Measurements from ENCODE around the gene CCDC183. TPM values are rescaled to one million over a fixed set of nuclear protein-coding genes. Genes with fewer than 3 reads are reported as not detected.

Gene CCDC183
- total and polyA plus RNA-seq, 4 experiments from 2014 or later, result 0.64 to 2.5 (median 1.6) TPM

- Mint-ChIP-seq H3K27ac (peak overlapping the region in 2 of 7 donors; percentile 68 to 91), H3K36me3 (peaks cover 0 to 4% of the 10 kb centered on the region in 2 donors), H3K4me3 (no peak overlapping the region), H3K9me3 (no peaks in the 10 kb centered on the region), H3K4me1 (peaks cover 8 to 50% (median 24%) of the 10 kb centered on the region in 4 donors), H3K27me3 (no peaks in the 10 kb centered on the region)
- H3K4me1 ChIP-seq (ENCODE audit: insufficient read depth, low read length), result peaks cover 28% of the 10 kb centered on the region
- intact Hi-C loops (cut with micrococcal nuclease), result no loop called here
- H3K27ac ChIP-seq (ENCODE audit: low read depth, low read length), result no peak overlapping the region
- DNase-seq, result no peak
- no peak overlapping the region for H3K4me3 ChIP-seq (ENCODE audit: low read length in 2 of 2)
- H3K27me3 ChIP-seq (ENCODE audit: insufficient read depth, low read length), result no peaks in the 10 kb centered on the region
- ChIA-PET POLR2A (ENCODE audit: partially characterized antibody) (interaction anchor here (1.6 kb wide), 1 partner anchor 155 kb away, joined by 7 read pairs; the partner anchor contains the start of gene FBXW5), CTCF (ENCODE audit: partially characterized antibody) (interaction anchor here (1.1 to 6.8 kb wide), 3 partner anchors 243 to 278 kb away, joined by 3 to 64 read pairs (median 6); no protein-coding TSS in a partner anchor)
- H3K9me3 ChIP-seq (ENCODE audit: control insufficient read depth in 1 of 2, low read length in 2 of 2), result no peaks in the 10 kb centered on the region
- peaks cover 14% of the 10 kb centered on the region for H3K36me3 ChIP-seq (ENCODE audit: insufficient read depth, low read length)
Observed at GRCh38 chr9:136789523-136789937, 6.6 kb upstream of the CCDC183 start.

GRCh38 chr9:136790640-136791515 lies 5.3 kb upstream of the CCDC183 start, which contains the start of gene TMEM141:
Gene TMEM141 (plus strand): TSS chr9:136791344. CDS start chr9:136791371, 27 bp downstream.
- no peaks in the 10 kb centered on the region for H3K9me3 Mint-ChIP-seq
- H3K4me3 ChIP-seq (ENCODE audit: low read length in 2 of 2), result peak within 1 kb of the TSS; percentile 61 to 86
- POLR2A ChIA-PET (ENCODE audit: partially characterized antibody), result interaction anchor here (0.6 to 4.4 kb wide), 19 partner anchors 9 to 450 kb away, joined by 3 to 38 read pairs (median 4); partner anchors contain the start of genes FBXW5, RABL6, RNF208 and TUBB4B

GRCh38 chr9:136791516-136792276 lies 4.4 kb upstream of the CCDC183 start:
- Histone ChIP-seq H3K27ac (ENCODE audit: low read depth, low read length) (peak overlapping the region; percentile 93), H3K36me3 (ENCODE audit: insufficient read depth, low read length) (peaks cover 14% of the 10 kb centered on the region), H3K27me3 (ENCODE audit: insufficient read depth, low read length) (no peaks in the 10 kb centered on the region), H3K4me1 (ENCODE audit: insufficient read depth, low read length) (peaks cover 31% of the 10 kb centered on the region), H3K9me3 (ENCODE audit: control insufficient read depth in 1 of 2, low read length in 2 of 2) (no peaks in the 10 kb centered on the region), H3K4me3 (ENCODE audit: low read length in 2 of 2) (peak overlapping the region; percentile 61 to 86)
- peaks cover 11 to 48% (median 28%) of the 10 kb centered on the region in 4 donors for H3K4me1 Mint-ChIP-seq
- H3K27ac Mint-ChIP-seq, result peak overlapping the region; percentile 91 to 98 (median 95)
- H3K27me3 Mint-ChIP-seq, result peaks cover 0 to 1% of the 10 kb centered on the region in 2 donors
- peak; percentile 73 to 85 (median 76) for DNase-seq
- H3K9me3 Mint-ChIP-seq, result no peaks in the 10 kb centered on the region
- POLR2A ChIA-PET (ENCODE audit: partially characterized antibody), result interaction anchor here (0.6 to 4.4 kb wide), 9 partner anchors 11 to 449 kb away, joined by 3 to 38 read pairs (median 6); partner anchors contain the start of genes RABL6, RNF208, TRAF2 and TUBB4B
- CTCF ChIA-PET (ENCODE audit: partially characterized antibody), result interaction anchor here (0.8 to 3.1 kb wide), 12 partner anchors 9 to 276 kb away, joined by 3 to 23 read pairs (median 4); partner anchors contain the start of gene AJM1
- intact Hi-C loops (cut with micrococcal nuclease), result loop anchor here (1.0 to 5.0 kb wide), 10 partner anchors 9 to 799 kb away; partner anchors contain the start of genes PAXX, PHPT1, RABL6 and SEC16A
- H3K4me3 Mint-ChIP-seq, result peak overlapping the region; percentile 81 to 88 (median 85)
- H3K36me3 Mint-ChIP-seq, result peaks cover 0 to 4% of the 10 kb centered on the region in 2 donors

More at GRCh38 chr9:136790640-136791515, 5.3 kb upstream of the CCDC183 start, which contains the start of gene TMEM141:
- Histone ChIP-seq H3K4me1 (ENCODE audit: insufficient read depth, low read length) (peaks cover 28% of the 10 kb centered on the region), H3K27me3 (ENCODE audit: insufficient read depth, low read length) (no peaks in the 10 kb centered on the region), H3K9me3 (ENCODE audit: control insufficient read depth in 1 of 2, low read length in 2 of 2) (no peaks in the 10 kb centered on the region), H3K27ac (ENCODE audit: low read depth, low read length) (peak within 1 kb of the TSS; percentile 93), H3K36me3 (ENCODE audit: insufficient read depth, low read length) (peaks cover 14% of the 10 kb centered on the region)
- peak; percentile 99 to 100 (median 99) for DNase-seq
- Mint-ChIP-seq H3K27ac (peak within 1 kb of the TSS; percentile 91 to 98 (median 95)), H3K36me3 (peaks cover 0 to 4% of the 10 kb centered on the region in 2 donors), H3K27me3 (no peaks in the 10 kb centered on the region), H3K4me3 (peak within 1 kb of the TSS; percentile 81 to 88 (median 85)), H3K4me1 (peaks cover 8 to 42% (median 24%) of the 10 kb centered on the region in 4 donors)
- intact Hi-C loops (cut with micrococcal nuclease), result loop anchor here (1.0 to 5.0 kb wide), 11 partner anchors 9 to 800 kb away; partner anchors contain the start of genes FBXW5, PAXX, PHPT1 and RABL6
- CTCF ChIA-PET (ENCODE audit: partially characterized antibody), result interaction anchor here (1.0 to 6.8 kb wide), 3 partner anchors 239 to 244 kb away, joined by 3 to 64 read pairs (median 3); no protein-coding TSS in a partner anchor

GRCh38 chr9:136792321-136793085 lies 3.6 kb upstream of the CCDC183 start:
- ChIA-PET CTCF (ENCODE audit: partially characterized antibody) (interaction anchor here (0.8 to 3.1 kb wide), 14 partner anchors 8 to 275 kb away, joined by 3 to 23 read pairs (median 5); partner anchors contain the start of genes AJM1 and NPDC1), POLR2A (ENCODE audit: partially characterized antibody) (interaction anchor here (0.6 to 4.4 kb wide), 4 partner anchors 14 to 448 kb away, joined by 3 to 38 read pairs (median 4); partner anchors contain the start of genes RABL6 and TRAF2)
- H3K27me3 ChIP-seq (ENCODE audit: insufficient read depth, low read length), result no peaks in the 10 kb centered on the region
- peak overlapping the region; percentile 93 for H3K27ac ChIP-seq (ENCODE audit: low read depth, low read length)
- Mint-ChIP-seq H3K27me3 (peaks cover 0 to 1% of the 10 kb centered on the region in 2 donors), H3K27ac (peak overlapping the region in 6 of 7 donors; percentile 42 to 98 (median 93)), H3K4me3 (peak overlapping the region in 7 of 8 donors; percentile 54 to 88 (median 85)), H3K36me3 (peaks cover 0 to 4% of the 10 kb centered on the region in 2 donors), H3K9me3 (no peaks in the 10 kb centered on the region), H3K4me1 (peaks cover 10 to 45% (median 29%) of the 10 kb centered on the region in 4 donors)
- peak overlapping the region in 1 of 2 donors; percentile 86 for H3K4me3 ChIP-seq (ENCODE audit: low read length in 2 of 2)
- peaks cover 31% of the 10 kb centered on the region for H3K4me1 ChIP-seq (ENCODE audit: insufficient read depth, low read length)
- no peaks in the 10 kb centered on the region for H3K9me3 ChIP-seq (ENCODE audit: control insufficient read depth in 1 of 2, low read length in 2 of 2)
- DNase-seq, result no peak
- intact Hi-C loops (cut with micrococcal nuclease), result loop anchor here (5.0 kb wide), 1 partner anchor 95 kb away; the partner anchor contains the start of gene TRAF2
- H3K36me3 ChIP-seq (ENCODE audit: insufficient read depth, low read length), result peaks cover 14% of the 10 kb centered on the region

- intact Hi-C loops (cut with micrococcal nuclease), result loop anchor here (5.0 kb wide), 1 partner anchor 94 kb away; the partner anchor contains the start of gene TRAF2
- peaks cover 0 to 4% of the 10 kb centered on the region in 2 donors for H3K36me3 Mint-ChIP-seq
- H3K9me3 Mint-ChIP-seq, result no peaks in the 10 kb centered on the region
- peaks cover 7 to 37% (median 23%) of the 10 kb centered on the region in 4 donors for H3K4me1 Mint-ChIP-seq
- Histone ChIP-seq H3K4me1 (ENCODE audit: insufficient read depth, low read length) (peaks cover 26% of the 10 kb centered on the region), H3K9me3 (ENCODE audit: control insufficient read depth in 1 of 2, low read length in 2 of 2) (no peaks in the 10 kb centered on the region), H3K27ac (ENCODE audit: low read depth, low read length) (no peak overlapping the region), H3K36me3 (ENCODE audit: insufficient read depth, low read length) (peaks cover 14% of the 10 kb centered on the region), H3K27me3 (ENCODE audit: insufficient read depth, low read length) (no peaks in the 10 kb centered on the region), H3K4me3 (ENCODE audit: low read length in 2 of 2) (no peak overlapping the region)
- POLR2A ChIA-PET (ENCODE audit: partially characterized antibody), result interaction anchor here (0.7 to 4.4 kb wide), 5 partner anchors 9 to 302 kb away, joined by 3 to 38 read pairs (median 3); partner anchors contain the start of genes AJM1 and RABL6
- peaks cover 0 to 1% of the 10 kb centered on the region in 2 donors for H3K27me3 Mint-ChIP-seq
- CTCF ChIA-PET (ENCODE audit: partially characterized antibody), result interaction anchor here (1.4 to 3.1 kb wide), 9 partner anchors 9 to 293 kb away, joined by 3 to 23 read pairs (median 8); partner anchors contain the start of genes AJM1, MAN1B1 and NPDC1
- peak overlapping the region in 4 of 7 donors; percentile 35 to 52 (median 42) for H3K27ac Mint-ChIP-seq
- DNase-seq, result no peak
- peak overlapping the region in 2 of 8 donors; percentile 12 to 51 for H3K4me3 Mint-ChIP-seq
Observed at GRCh38 chr9:136793086-136793946, 2.8 kb upstream of the CCDC183 start.
